ENCODE results near the gene ADGRL1.
"Not testable (repeated sequence)": the region's sequence is repeated elsewhere in the genome, so short reads cannot be mapped to it uniquely, and the experiment has no call there.

DNA sequence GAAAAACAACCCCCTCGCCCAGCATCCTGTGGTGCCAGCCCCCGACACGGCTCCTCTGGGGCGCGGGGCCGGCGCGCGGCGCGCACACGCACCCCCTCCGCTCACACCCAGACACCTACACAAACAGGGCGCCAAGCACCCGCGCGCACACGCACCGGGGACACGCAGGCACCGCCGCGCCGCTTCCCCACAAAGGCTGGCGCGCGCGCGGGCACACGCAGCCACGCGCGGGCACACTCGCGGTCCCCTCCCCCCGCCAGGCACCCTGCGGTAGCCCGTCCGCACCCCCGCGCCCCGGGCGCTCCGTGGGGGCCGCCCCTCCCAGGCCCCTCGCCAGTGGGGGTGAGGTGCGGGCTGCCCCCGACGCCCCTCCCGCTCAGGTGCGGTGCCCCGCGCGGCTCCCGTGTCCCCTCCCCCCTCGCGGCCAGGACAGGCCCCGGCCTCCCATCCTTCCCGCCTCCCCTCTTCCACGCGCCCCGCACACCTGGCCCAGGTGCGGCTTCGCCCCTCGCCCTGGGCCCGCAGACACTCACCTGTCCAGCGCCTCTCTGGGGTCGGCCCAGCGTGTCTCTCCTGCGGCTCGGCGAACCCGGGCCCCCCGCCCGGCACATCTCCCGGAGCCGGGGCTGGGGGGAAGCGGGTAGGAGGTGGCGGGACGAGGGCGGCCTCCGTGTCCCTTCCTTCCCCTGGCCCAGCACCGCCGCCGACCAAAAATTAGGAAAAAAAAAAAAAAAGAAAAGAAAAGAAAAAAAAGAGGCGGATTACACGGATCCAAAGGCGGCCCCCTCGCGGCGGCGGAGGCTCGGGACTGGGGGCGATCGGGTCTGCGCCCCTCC is at the start of gene ADGRL1:
- TF ChIP-seq, protein P1, sequence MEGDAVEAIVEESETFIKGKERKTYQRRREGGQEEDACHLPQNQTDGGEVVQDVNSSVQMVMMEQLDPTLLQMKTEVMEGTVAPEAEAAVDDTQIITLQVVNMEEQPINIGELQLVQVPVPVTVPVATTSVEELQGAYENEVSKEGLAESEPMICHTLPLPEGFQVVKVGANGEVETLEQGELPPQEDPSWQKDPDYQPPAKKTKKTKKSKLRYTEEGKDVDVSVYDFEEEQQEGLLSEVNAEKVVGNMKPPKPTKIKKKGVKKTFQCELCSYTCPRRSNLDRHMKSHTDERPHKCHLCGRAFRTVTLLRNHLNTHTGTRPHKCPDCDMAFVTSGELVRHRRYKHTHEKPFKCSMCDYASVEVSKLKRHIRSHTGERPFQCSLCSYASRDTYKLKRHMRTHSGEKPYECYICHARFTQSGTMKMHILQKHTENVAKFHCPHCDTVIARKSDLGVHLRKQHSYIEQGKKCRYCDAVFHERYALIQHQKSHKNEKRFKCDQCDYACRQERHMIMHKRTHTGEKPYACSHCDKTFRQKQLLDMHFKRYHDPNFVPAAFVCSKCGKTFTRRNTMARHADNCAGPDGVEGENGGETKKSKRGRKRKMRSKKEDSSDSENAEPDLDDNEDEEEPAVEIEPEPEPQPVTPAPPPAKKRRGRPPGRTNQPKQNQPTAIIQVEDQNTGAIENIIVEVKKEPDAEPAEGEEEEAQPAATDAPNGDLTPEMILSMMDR (conservative IDR thresholded peaks at IDR 0.05; ENCODE audit: low read length), result not testable (repeated sequence)
- TF ChIP-seq EZH2phosphoT487 (IDR thresholded peaks at IDR 0.05; ENCODE audit: borderline replicate concordance, low read depth, low read length), result not testable (repeated sequence)

Measured in OCI-LY7 (cell line).